Caki2 (cell line): ENCODE measurements around the gene OR5L2. TPM values are rescaled to one million over a fixed set of nuclear protein-coding genes. Genes with fewer than 3 reads are reported as not detected.
"Not testable (repeated sequence)": the region's sequence is repeated elsewhere in the genome, so short reads cannot be mapped to it uniquely, and the experiment has no call there.

Experiments used
- DNase-seq: peaks from one replicate; pipeline ENCODE4 v3.0.0-alpha.2; 2015; ENCODE audit warnings: low read depth
- in situ Hi-C: cut with HindIII; loops from 2 replicates; pipeline ENCODE4 v1.10.0; 2016; ENCODE audit warnings: low sequenced_read_pairs, low pct_unique_long_range_greater_than_20kb, mixed read lengths
- total RNA-seq: library from RNA; depleted of rRNA; stranded (reverse); fragments of >200 nt; shearing (Covaris generic); gene quantifications from 2 replicates; pipeline ENCODE4 v1.2.3, GENCODE V29; 2014; ENCODE audit warnings: low replicate concordance; rRNA removed

The OR5L2 gene
- not detected in 2 replicates for total RNA-seq

- DNase-seq, result no peak
- in situ Hi-C loops, result no loop called here
Measured at GRCh38 chr11:55826919-55827318, at the start of gene OR5L2. Gene OR5L2 (plus strand): TSS chr11:55827219. CDS start chr11:55827219, 0 bp downstream.

- in situ Hi-C loops, result no loop called here
Measured at GRCh38 chr11:55791606-55792005, 35.4 kb upstream of the OR5L2 start.

GRCh38 chr11:55793321-55793720 lies 33.7 kb upstream of the OR5L2 start:
- in situ Hi-C loops, result no loop called here
- DNase-seq, result no peak

More at GRCh38 chr11:55791606-55792005, 35.4 kb upstream of the OR5L2 start:
- DNase-seq, result no peak

GRCh38 chr11:55795256-55795655 lies 31.8 kb upstream of the OR5L2 start, which contains the start of gene OR5D14:
Gene OR5D14 (plus strand): TSS chr11:55795556. CDS start chr11:55795556, 0 bp downstream.
- in situ Hi-C loops, result no loop called here
- DNase-seq, result no peak

GRCh38 chr11:55806248-55806647 lies 20.8 kb upstream of the OR5L2 start:
- in situ Hi-C loops, result no loop called here
- no peak for DNase-seq

GRCh38 chr11:55811067-55811466 lies 16.0 kb upstream of the OR5L2 start, which contains the start of gene OR5L1:
Gene OR5L1 (plus strand): TSS chr11:55811367. CDS start chr11:55811467, 100 bp downstream.
- no peak for DNase-seq
- in situ Hi-C loops, result no loop called here

GRCh38 chr11:55819330-55819729 lies 7.7 kb upstream of the OR5L2 start, which contains the start of gene OR5D18:
Gene OR5D18 (plus strand): TSS chr11:55819630. CDS start chr11:55819630, 0 bp downstream.
- in situ Hi-C loops, result no loop called here
- no peak for DNase-seq

GRCh38 chr11:55838452-55838851 lies 11.4 kb downstream of the OR5L2 start, which contains the start of gene OR5D16:
Gene OR5D16 (plus strand): TSS chr11:55838752. CDS start chr11:55838752, 0 bp downstream.
- no peak for DNase-seq
- in situ Hi-C loops, result no loop called here

GRCh38 chr11:55847453-55847852 lies 20.4 kb downstream of the OR5L2 start:
- DNase-seq, result no peak
- in situ Hi-C loops, result no loop called here

GRCh38 chr11:55849037-55849436 lies 22.0 kb downstream of the OR5L2 start:
- in situ Hi-C loops, result no loop called here
- DNase-seq, result no peak

GRCh38 chr11:55852141-55852540 lies 25.1 kb downstream of the OR5L2 start:
- in situ Hi-C loops, result no loop called here
- DNase-seq, result no peak

- no peak for DNase-seq
- in situ Hi-C loops, result no loop called here
Measured at GRCh38 chr11:55854704-55855103, 27.7 kb downstream of the OR5L2 start.

- DNase-seq, in situ Hi-C loops: not testable (repeated sequence)
Measured at GRCh38 chr11:55867354-55867753, 40.3 kb downstream of the OR5L2 start.

GRCh38 chr11:55872731-55873130 lies 45.7 kb downstream of the OR5L2 start:
- in situ Hi-C loops, DNase-seq: not testable (repeated sequence)

- DNase-seq, result not testable (repeated sequence)
Measured at GRCh38 chr11:55873146-55873545, 46.1 kb downstream of the OR5L2 start.

More at GRCh38 chr11:55873146-55873545, 46.1 kb downstream of the OR5L2 start:
- in situ Hi-C loops, result not testable (repeated sequence)

Other genes with a start within 250 kb of the OR5L2 start
- not detected in 2 replicates for gene OR4C11, start 219.6 kb upstream of the OR5L2 start, total RNA-seq
- not detected in 2 replicates for gene OR4P4, start 192.1 kb upstream of the OR5L2 start, total RNA-seq
- not detected in 2 replicates for gene OR4S2, start 178.9 kb upstream of the OR5L2 start, total RNA-seq
- gene OR4C6, start 165.0 kb upstream of the OR5L2 start, total RNA-seq, result not detected in 2 replicates
- not detected in 2 replicates for gene OR5D13, start 53.8 kb upstream of the OR5L2 start, total RNA-seq
- gene OR5D14, start 31.7 kb upstream of the OR5L2 start, total RNA-seq, result not detected in 2 replicates
- not detected in 2 replicates for gene OR5L1, start 15.9 kb upstream of the OR5L2 start, total RNA-seq
- not detected in 2 replicates for gene OR5D18, start 7.6 kb upstream of the OR5L2 start, total RNA-seq
- not detected in 2 replicates for gene OR5D16, start 11.5 kb downstream of the OR5L2 start, total RNA-seq
- gene TRIM51, start 56.1 kb downstream of the OR5L2 start, total RNA-seq, result not detected in 2 replicates
- gene OR5W2, start 87.4 kb downstream of the OR5L2 start, total RNA-seq, result not detected in 2 replicates
- not detected in 2 replicates for gene OR5I1, start 109.2 kb downstream of the OR5L2 start, total RNA-seq
- not detected in 2 replicates for gene OR10AG1, start 142.7 kb downstream of the OR5L2 start, total RNA-seq
- not detected in 2 replicates for gene OR5F1, start 167.4 kb downstream of the OR5L2 start, total RNA-seq
- gene OR5AS1, start 200.4 kb downstream of the OR5L2 start, total RNA-seq, result not detected in 2 replicates